Measurements from ENCODE around the gene CAPN14.

CAPN14 gene

DNA sequence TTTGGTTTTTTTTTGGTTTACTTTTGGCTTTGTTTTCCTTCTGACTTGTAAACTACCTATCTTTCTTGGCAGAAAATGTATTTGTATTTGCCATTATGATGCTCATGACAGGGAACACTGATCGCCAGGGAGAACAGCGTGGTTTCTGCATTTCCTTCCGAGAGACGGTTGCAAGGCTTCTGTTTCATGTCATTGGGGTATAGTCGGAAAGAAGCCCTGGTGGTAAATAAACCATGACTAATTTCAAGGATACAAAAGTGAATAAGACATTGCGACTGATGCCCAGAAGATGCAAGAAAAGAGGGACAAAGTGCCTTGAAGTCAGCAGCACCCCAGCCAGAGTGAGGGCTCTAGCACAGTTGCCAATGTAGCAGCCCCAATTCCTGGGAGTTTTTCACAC is 4.2 kb upstream of the CAPN14 start:
- Histone ChIP-seq H2BK120ac (ENCODE audit: low read depth, low read length) (no peak overlapping the region), H3K14ac (ENCODE audit: low read length in 2 of 2) (no peak overlapping the region), H3K4me1 (ENCODE audit: control insufficient read depth, insufficient read depth, low read depth, low read length) (no peaks in the 10 kb centered on the region), H3K27ac (ENCODE audit: low read length, poor library complexity, severe bottlenecking) (no peak overlapping the region), H3K79me1 (replicated peaks; ENCODE audit: low read length, poor library complexity, severe bottlenecking) (no peaks in the 10 kb centered on the region), H3K4me3 (ENCODE audit: insufficient read depth in 1 of 2, low read depth in 1 of 2, low read length in 2 of 2) (no peak overlapping the region), H2AFZ (ENCODE audit: low read depth, low read length) (no peak overlapping the region), H3K4ac (ENCODE audit: low read depth in 1 of 2, low read length in 2 of 2) (no peak overlapping the region), H2BK15ac (ENCODE audit: low read depth, poor library complexity, severe bottlenecking) (no peak overlapping the region), H2AK5ac (ENCODE audit: low read length, severe bottlenecking) (no peak overlapping the region), H3K27me3 (ENCODE audit: control insufficient read depth in 1 of 2, insufficient read depth in 1 of 2, low read length in 2 of 2) (peaks cover 9 to 58% of the 10 kb centered on the region in 2 experiments), H3K9ac (ENCODE audit: low read length) (no peak overlapping the region), H3K4me2 (ENCODE audit: low read length, poor library complexity, severe bottlenecking) (no peak overlapping the region), H4K8ac (ENCODE audit: low read length) (no peak overlapping the region), H3K18ac (ENCODE audit: low read depth in 1 of 2, low read length in 2 of 2) (no peak overlapping the region), H4K91ac (ENCODE audit: low read length) (no peak overlapping the region), H2BK12ac (ENCODE audit: low read length in 2 of 2) (no peak overlapping the region), H3K36me3 (ENCODE audit: control insufficient read depth in 1 of 2, insufficient read depth in 2 of 2, low read depth in 1 of 2, low read length in 2 of 2) (no peaks in the 10 kb centered on the region), H2BK5ac (ENCODE audit: low read depth, low read length, poor library complexity, severe bottlenecking) (no peak overlapping the region), H3K23ac (ENCODE audit: low read length in 2 of 2) (no peak overlapping the region), H3K9me3 (ENCODE audit: control insufficient read depth, low read length) (no peaks in the 10 kb centered on the region)
- WGBS, result 23% methylated on average over 6 of the region's 6 CpGs
- peak; percentile 13 for DNase-seq

DNA sequence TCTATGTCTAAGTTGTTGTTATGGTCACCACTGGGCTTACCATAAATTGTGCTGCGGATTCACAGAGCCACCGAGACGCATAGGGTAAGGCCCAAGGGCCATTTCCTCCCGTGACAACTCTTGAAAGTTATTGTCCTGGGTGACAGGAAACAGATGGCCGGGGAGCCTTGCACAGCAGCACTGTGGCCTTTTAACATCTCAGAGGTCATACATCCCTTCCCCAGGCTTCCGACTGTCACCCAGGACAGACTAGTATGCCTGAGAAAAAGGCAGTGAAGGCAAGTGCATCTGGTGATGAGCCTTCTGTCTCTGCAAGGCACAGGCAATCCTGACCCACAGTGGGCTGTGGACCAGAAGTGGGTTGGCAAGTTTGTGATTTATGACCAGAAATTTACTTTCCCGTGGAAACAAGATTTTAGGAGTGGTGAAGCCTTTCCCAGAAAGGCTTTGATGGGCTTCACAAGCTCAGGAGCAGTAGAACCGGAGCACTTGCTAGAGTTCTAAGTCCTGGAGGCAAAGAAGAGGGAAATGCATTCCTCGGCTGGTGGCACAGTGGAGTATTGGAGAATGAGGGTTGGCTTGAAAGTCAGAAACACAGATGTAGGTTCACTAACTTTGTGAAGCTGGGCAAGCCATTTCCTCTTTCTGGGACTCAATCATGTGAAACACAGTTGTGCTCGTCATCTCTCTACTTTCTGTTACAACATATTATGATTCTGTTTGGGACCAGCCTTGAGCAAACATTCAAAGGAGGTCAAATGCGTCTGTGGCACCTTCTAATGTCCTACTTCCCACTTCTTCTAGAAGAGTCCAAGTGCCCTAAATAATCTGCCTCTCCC is 2.0 kb upstream of the CAPN14 start:
- H2BK15ac ChIP-seq (ENCODE audit: low read depth, poor library complexity, severe bottlenecking), result peak overlapping the region; percentile 31
- no peak overlapping the region for H2AK5ac ChIP-seq (ENCODE audit: low read length, severe bottlenecking)
- no peak overlapping the region for H3K23ac ChIP-seq (ENCODE audit: low read length in 2 of 2)
- H3K36me3 ChIP-seq (ENCODE audit: control insufficient read depth in 1 of 2, insufficient read depth in 2 of 2, low read depth in 1 of 2, low read length in 2 of 2), result no peaks in the 10 kb centered on the region
- DNase-seq, result peak; percentile 35
- H2BK12ac ChIP-seq (ENCODE audit: low read length in 2 of 2), result no peak overlapping the region
- 24% methylated on average over 11 of the region's 11 CpGs for WGBS
- no peak overlapping the region for H3K9ac ChIP-seq (ENCODE audit: low read length)
- H3K14ac ChIP-seq (ENCODE audit: low read length in 2 of 2), result no peak overlapping the region
- H3K4me1 ChIP-seq (ENCODE audit: control insufficient read depth, insufficient read depth, low read depth, low read length), result no peaks in the 10 kb centered on the region
- no peaks in the 10 kb centered on the region for H3K9me3 ChIP-seq (ENCODE audit: control insufficient read depth, low read length)
- H2AFZ ChIP-seq (ENCODE audit: low read depth, low read length), result no peak overlapping the region
- no peak overlapping the region for H3K4me3 ChIP-seq (ENCODE audit: insufficient read depth in 1 of 2, low read depth in 1 of 2, low read length in 2 of 2)
- H3K79me1 ChIP-seq (replicated peaks; ENCODE audit: low read length, poor library complexity, severe bottlenecking), result no peaks in the 10 kb centered on the region
- no peak overlapping the region for H3K27ac ChIP-seq (ENCODE audit: low read length, poor library complexity, severe bottlenecking)
- H4K91ac ChIP-seq (ENCODE audit: low read length), result no peak overlapping the region
- peak overlapping the region in 1 of 2 experiments; percentile 38 for H3K18ac ChIP-seq (ENCODE audit: low read depth in 1 of 2, low read length in 2 of 2)
- H3K4me2 ChIP-seq (ENCODE audit: low read length, poor library complexity, severe bottlenecking), result no peak overlapping the region
- H4K8ac ChIP-seq (ENCODE audit: low read length), result no peak overlapping the region
- no peak overlapping the region for H2BK120ac ChIP-seq (ENCODE audit: low read depth, low read length)
- H3K27me3 ChIP-seq (ENCODE audit: control insufficient read depth in 1 of 2, insufficient read depth in 1 of 2, low read length in 2 of 2), result peaks cover 9 to 56% of the 10 kb centered on the region in 2 experiments
- H2BK5ac ChIP-seq (ENCODE audit: low read depth, low read length, poor library complexity, severe bottlenecking), result no peak overlapping the region
- no peak overlapping the region for H3K4ac ChIP-seq (ENCODE audit: low read depth in 1 of 2, low read length in 2 of 2)

DNA sequence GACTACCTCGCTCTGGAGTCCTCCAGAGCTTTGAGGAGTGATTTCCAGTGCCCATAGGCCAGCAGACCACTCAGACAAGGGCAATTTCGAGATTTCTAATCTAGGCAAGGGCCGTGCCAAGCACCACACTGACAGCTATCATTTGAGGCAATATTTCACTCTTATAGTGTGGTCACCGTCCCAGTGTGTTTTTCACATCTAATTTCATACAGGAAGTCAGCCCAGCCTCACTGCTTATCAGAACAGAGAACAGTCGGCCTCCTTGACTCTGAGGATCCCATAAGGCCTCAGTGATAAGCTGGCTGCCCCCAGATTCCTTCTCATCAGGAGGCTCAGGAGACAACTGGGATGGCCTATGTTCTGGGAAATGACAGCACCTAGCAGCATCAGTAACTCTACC is 581 bp downstream of the CAPN14 start:
- Histone ChIP-seq H3K4ac (ENCODE audit: low read depth in 1 of 2, low read length in 2 of 2) (no peak overlapping the region), H3K4me1 (ENCODE audit: control insufficient read depth, insufficient read depth, low read depth, low read length) (no peaks in the 10 kb centered on the region), H4K8ac (ENCODE audit: low read length) (peak overlapping the region; percentile 15), H2AFZ (ENCODE audit: low read depth, low read length) (no peak overlapping the region), H3K27me3 (ENCODE audit: control insufficient read depth in 1 of 2, insufficient read depth in 1 of 2, low read length in 2 of 2) (peaks cover 9 to 45% of the 10 kb centered on the region in 2 experiments), H3K14ac (ENCODE audit: low read length in 2 of 2) (no peak overlapping the region), H3K27ac (ENCODE audit: low read length, poor library complexity, severe bottlenecking) (no peak overlapping the region), H2AK5ac (ENCODE audit: low read length, severe bottlenecking) (no peak overlapping the region), H2BK12ac (ENCODE audit: low read length in 2 of 2) (peak overlapping the region in 1 of 2 experiments; percentile 41), H3K4me2 (ENCODE audit: low read length, poor library complexity, severe bottlenecking) (no peak overlapping the region), H3K23ac (ENCODE audit: low read length in 2 of 2) (no peak overlapping the region), H4K91ac (ENCODE audit: low read length) (no peak overlapping the region), H3K36me3 (ENCODE audit: control insufficient read depth in 1 of 2, insufficient read depth in 2 of 2, low read depth in 1 of 2, low read length in 2 of 2) (no peaks in the 10 kb centered on the region), H2BK15ac (ENCODE audit: low read depth, poor library complexity, severe bottlenecking) (peak overlapping the region; percentile 18), H3K9me3 (ENCODE audit: control insufficient read depth, low read length) (no peaks in the 10 kb centered on the region), H3K4me3 (ENCODE audit: insufficient read depth in 1 of 2, low read depth in 1 of 2, low read length in 2 of 2) (no peak overlapping the region), H3K79me1 (replicated peaks; ENCODE audit: low read length, poor library complexity, severe bottlenecking) (no peaks in the 10 kb centered on the region), H2BK5ac (ENCODE audit: low read depth, low read length, poor library complexity, severe bottlenecking) (no peak overlapping the region), H3K9ac (ENCODE audit: low read length) (no peak overlapping the region), H3K18ac (ENCODE audit: low read depth in 1 of 2, low read length in 2 of 2) (no peak overlapping the region), H2BK120ac (ENCODE audit: low read depth, low read length) (no peak overlapping the region)
- DNase-seq, result no peak
- WGBS, result 54% methylated on average over 5 of the region's 5 CpGs

DNA sequence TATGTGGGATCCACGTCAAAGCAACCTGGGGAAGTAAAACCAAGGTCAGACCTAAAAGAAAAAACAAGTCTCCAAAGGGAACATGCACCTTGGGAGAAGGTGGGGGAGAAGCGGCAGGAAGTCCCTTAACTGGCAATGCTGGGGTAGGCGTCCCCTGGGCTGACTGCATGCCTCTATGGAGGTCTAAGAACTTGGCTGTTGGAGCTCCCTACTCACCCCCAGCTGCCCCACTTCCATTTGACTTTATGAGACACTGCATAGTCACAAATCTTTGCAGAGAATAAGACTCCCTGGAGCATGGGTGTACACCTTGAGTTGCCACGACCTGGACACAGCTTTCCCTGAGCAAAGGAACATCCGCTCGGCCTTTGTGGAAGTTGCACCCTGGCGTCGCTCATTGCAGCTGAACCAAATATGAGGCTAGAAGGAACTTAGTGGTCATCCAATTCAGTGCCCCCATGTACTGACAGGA is 2.8 kb downstream of the CAPN14 start:
- 93% methylated on average over 8 of the region's 8 CpGs for WGBS
- Histone ChIP-seq H3K27me3 (ENCODE audit: control insufficient read depth in 1 of 2, insufficient read depth in 1 of 2, low read length in 2 of 2) (peaks cover 4 to 24% of the 10 kb centered on the region in 2 experiments), H3K14ac (ENCODE audit: low read length in 2 of 2) (no peak overlapping the region), H4K8ac (ENCODE audit: low read length) (no peak overlapping the region), H2AFZ (ENCODE audit: low read depth, low read length) (no peak overlapping the region), H2BK15ac (ENCODE audit: low read depth, poor library complexity, severe bottlenecking) (no peak overlapping the region), H3K4me1 (ENCODE audit: control insufficient read depth, insufficient read depth, low read depth, low read length) (no peaks in the 10 kb centered on the region), H2BK12ac (ENCODE audit: low read length in 2 of 2) (no peak overlapping the region), H4K91ac (ENCODE audit: low read length) (no peak overlapping the region), H3K4ac (ENCODE audit: low read depth in 1 of 2, low read length in 2 of 2) (no peak overlapping the region), H3K18ac (ENCODE audit: low read depth in 1 of 2, low read length in 2 of 2) (no peak overlapping the region), H2BK5ac (ENCODE audit: low read depth, low read length, poor library complexity, severe bottlenecking) (no peak overlapping the region), H3K27ac (ENCODE audit: low read length, poor library complexity, severe bottlenecking) (no peak overlapping the region), H3K4me2 (ENCODE audit: low read length, poor library complexity, severe bottlenecking) (no peak overlapping the region), H3K36me3 (ENCODE audit: control insufficient read depth in 1 of 2, insufficient read depth in 2 of 2, low read depth in 1 of 2, low read length in 2 of 2) (no peaks in the 10 kb centered on the region), H3K9ac (ENCODE audit: low read length) (no peak overlapping the region), H3K9me3 (ENCODE audit: control insufficient read depth, low read length) (no peaks in the 10 kb centered on the region), H2AK5ac (ENCODE audit: low read length, severe bottlenecking) (no peak overlapping the region), H3K4me3 (ENCODE audit: insufficient read depth in 1 of 2, low read depth in 1 of 2, low read length in 2 of 2) (no peak overlapping the region), H3K79me1 (replicated peaks; ENCODE audit: low read length, poor library complexity, severe bottlenecking) (no peaks in the 10 kb centered on the region), H3K23ac (ENCODE audit: low read length in 2 of 2) (no peak overlapping the region), H2BK120ac (ENCODE audit: low read depth, low read length) (no peak overlapping the region)
- DNase-seq, result no peak

Measured in mesenchymal stem cell (in vitro differentiated cells and primary cell).